Inflammatory macrophage treated with lipopolysaccharide for 4 hours (primary cell): Measurements from ENCODE around the gene UBL7.

Experiments used
- DNase-seq: peaks from one replicate; pipeline ENCODE4 v3.0.0-alpha.2; 2020

Gene UBL7

DNA sequence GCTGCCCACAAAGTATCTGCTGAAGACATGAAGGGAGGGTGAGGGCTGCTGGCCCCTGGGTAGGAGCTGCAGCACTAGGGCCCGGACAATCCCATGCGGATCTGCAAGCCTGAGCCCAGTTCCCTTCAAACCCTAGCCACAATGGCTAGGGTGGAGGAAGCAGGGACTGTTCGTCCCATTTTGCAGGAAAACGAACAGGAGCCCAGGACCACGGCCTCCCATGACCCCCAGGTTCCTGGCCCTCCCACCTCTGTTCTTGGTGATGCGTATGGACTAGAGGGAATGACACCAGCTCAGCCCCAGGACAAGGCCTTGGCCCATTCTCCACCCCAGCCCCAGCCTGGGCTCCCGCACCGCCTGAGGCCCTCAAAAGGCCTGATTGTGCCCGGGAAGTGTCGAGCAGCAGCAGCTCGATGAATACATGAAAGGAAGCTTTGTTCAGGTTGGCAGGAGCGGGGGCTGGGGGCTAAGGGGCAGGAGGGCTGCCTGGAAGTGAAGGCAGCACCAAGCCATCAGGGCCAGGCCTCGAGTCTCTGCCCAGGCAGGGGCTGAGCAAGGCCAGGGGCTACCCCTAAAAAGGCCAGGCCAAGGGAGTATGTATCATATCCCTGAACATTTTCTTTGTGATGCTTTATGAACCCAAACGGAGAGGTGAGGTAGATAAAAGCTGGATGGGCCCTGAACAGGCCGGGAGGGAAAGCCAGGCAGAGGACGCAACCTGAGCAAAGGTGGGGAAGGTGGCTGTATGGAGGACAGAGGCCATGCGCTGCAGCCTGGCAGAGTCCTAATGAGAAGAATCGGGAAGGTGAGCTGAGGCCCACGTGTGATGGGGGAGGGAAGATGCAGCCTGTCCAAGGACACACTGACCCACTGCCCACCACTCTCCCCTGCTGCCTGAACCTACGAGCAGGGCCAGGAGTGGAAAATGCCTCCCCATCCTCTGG is 39.4 kb downstream of the UBL7 start:
- no peak for DNase-seq

DNA sequence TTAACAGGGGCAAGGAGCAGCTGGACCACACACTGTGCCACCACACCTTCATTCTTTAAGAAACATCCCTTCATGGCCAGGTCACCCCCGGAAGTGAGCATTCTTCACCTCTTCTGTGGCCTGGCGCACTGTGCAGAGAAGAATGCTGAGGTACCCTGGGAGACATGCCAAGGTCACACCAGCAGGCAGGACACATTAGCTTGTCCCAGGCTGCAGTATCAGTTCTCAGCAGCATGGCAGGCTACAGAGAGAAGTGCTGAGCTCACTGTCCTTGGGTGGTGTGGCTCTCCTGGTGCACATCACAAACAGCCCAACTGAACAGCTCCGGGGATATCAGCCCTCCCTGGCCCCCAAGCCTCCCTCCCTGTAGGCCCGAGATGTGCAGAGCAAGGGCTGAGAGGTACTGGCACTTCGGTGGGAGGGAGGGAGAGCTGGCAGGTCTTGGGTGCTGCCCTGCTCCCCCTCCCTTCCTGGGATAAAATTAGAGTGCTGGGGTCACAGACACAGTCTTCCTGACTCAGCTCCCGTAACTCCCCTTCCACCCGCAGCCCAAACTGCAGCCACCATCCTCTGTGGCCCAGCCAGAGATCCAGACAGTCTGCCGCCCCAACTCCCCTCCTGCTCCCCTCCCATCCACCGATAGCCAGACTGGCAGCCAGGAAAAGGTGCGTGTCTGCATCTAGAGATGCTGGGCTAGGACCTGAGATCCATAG is 40.6 kb downstream of the UBL7 start:
- DNase-seq: no peak

DNA sequence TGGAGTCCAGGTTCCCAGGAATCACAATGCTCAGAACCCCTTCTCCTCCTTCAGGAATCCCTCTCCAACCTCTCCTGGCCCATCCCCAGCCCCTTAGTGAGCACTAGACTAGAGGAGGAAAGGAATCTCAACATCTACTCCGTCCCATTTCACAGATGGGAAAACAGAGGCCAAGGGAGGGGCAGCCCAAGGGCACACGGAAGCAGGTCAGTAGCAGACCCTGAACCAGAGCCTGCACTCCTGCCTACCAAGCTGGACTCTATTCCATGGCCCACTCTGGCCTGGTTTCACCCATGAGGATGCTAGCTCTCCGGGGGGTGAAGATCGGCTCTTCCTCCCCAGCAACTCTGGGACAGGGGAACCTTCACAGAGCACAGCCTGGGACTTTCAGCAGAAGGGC is 41.5 kb downstream of the UBL7 start:
- DNase-seq: no peak

DNA sequence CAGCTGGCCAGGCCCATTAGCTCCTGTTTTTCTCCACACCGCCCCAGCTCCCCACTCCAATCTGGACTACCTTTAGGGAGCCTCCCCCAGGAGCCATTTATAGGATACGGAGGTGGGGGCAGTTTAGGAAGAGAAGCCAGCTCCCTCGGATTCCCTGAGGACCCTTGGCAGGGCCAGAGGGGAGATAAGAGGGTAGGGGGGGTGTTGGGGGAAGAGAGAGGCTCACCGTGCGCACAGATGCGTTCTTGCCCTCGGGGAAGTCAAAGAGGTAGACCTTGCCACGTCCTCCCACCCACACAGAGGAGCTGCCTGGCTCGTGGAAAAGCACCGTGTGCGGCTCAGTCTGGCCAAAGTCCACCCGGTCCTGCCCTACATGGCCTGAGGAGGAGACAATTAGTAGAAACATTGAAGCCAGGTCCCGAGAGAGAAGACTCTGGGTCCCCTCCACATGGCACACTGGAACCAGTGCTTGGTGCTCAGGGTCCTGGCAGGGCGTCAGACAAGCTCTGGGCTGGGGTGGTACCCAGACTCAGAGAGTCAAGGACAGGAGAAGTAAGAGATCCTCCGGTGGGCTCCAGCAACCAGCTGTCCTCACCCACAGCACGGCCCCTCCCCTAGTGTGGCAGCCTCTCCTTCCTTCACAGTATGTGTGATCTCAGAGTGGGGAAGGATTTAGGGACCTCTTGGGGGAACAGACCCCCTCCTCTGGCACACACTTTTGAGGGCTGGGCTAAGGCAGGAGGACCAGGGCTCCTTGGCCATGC is 42.2 kb downstream of the UBL7 start:
- DNase-seq: no peak

DNA sequence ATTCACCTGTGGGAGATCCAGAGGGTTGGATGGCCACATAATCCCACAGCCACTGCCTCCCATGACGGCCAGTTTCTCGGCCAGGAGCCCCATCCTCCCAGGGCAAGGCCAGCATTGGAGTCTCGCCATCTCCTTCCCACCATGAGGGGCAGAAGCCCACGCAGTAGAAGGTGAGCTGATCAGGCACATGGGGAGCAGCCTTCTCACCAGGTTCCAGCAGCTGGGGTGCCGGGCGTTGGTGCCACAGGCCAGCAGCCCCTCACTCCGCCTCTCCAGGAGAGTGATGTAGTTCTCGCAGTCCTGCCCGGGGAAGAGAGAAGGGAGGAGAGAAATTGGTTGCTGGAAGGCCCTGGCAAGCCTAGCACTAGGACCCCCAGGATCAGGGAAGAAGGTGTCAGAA is 43.3 kb downstream of the UBL7 start:
- no peak for DNase-seq

DNA sequence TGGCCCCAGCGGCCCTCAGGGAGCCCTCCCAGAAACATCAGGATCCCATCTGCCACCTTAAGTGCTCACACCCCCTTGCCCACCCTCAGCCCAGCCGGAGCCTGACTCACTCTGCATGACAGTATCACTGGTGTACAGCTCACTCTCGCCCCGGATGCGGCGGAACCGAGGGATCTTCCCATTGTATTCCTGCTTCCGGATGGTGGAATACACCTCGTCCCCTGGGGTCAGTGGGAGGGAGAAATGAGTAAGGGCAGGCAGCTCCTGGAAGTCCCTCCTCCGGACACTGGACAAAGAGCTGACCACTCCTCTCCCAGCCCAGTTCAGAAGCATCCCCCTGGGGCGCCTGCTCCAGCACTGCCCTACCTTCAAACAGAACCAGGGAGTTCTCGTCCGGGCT is 43.7 kb downstream of the UBL7 start:
- no peak for DNase-seq

DNA sequence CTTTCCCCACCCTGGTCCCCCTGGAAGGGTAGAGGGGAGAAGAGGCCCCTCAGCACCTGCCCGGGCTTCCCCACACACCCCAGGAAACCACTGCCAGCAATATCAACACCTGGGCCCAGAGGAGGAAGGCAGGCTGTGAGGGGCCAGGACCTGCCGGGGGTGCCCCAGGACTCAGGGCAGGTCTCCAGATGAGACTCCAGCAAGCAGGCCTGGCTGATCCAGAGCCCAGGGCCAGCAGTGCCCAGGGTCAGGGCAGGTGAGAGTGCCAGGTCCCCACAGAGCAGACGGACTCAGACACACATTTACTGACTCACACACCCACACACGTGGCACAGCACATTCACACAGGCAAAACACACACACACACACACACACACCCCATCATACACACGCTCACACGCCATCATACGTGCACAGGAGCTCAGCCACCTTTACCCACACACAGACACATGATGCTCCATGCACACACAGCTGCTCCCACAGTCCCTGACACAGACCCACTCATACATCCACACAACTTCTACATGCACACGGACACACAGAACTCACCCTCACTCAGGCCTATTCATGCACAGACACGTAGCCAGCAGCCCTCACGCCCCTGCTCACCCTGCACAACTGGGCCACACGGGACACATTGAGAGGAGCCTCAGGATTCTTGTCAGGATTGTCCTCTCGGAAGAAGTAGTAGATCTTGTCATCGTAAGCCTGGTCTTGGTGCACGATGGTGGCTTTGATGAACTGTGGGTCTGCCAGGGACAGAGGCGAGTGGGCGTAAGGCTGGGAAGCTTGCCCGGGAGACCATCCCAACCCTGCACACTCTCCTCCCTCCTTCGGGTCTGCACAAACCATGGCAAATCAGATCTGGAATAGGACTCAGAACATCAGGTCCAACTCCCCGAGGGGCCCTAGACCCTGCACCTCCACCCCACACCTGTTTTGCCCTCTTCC is 44.7 kb downstream of the UBL7 start:
- no peak for DNase-seq

DNA sequence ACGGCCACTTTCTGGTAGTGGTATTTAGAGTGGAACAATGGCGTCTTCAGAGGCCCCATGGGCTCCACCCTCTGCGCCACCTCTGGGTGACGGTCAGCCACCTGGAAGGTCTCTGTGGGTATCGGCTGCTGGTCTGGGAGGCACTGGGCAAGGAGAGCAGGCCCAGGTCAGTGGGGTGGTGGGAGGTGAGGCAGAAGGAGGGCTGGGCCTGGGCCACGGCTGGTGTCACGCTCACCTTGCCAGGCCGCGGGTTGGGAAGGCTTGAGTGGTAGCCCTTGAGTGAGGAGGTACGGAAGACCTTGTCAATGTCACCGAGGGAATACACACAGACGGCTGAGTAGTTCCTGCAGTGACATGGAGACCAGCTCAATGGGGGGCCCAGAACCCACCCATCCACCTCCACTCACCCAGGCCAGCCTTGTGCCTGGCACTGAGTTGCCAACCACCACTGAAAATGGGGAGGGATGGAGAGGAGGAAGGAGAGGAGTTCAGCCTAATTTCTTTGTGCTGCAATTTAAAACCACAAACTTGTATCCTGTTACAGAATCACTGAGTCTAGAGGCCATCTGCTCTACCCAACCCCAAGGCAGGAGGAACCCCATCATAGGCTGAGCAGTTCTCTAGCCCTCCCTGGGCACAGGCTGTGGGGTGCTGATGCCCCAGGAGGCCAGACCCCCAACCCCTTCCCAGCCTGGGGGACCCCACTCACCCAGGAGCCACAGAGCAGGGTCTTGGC is 46.2 kb downstream of the UBL7 start:
- no peak for DNase-seq

DNA sequence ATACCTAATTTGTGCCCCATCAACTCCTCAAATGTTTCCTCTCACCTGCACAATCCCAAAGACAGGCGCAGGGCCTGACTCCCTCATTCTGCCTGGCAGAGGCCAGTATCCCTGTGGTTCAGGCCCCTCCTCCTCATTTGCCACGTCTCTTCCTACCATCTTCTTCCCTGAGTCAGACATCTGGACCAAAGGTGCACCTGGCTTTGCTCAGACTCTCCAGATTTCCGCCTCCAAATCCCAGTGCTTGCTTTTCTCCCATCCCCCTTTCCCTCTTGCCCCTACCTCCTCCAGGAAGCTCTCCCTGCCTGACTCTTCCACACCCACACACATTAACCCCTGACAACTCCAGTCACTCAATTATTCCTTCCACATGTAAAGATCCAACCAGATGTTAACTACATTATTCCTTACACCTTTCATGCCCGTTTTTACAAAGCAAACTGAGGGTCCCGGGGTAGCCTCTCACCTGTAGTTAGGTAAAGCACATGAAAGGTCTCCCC is 46.8 kb downstream of the UBL7 start:
- DNase-seq: no peak

DNA sequence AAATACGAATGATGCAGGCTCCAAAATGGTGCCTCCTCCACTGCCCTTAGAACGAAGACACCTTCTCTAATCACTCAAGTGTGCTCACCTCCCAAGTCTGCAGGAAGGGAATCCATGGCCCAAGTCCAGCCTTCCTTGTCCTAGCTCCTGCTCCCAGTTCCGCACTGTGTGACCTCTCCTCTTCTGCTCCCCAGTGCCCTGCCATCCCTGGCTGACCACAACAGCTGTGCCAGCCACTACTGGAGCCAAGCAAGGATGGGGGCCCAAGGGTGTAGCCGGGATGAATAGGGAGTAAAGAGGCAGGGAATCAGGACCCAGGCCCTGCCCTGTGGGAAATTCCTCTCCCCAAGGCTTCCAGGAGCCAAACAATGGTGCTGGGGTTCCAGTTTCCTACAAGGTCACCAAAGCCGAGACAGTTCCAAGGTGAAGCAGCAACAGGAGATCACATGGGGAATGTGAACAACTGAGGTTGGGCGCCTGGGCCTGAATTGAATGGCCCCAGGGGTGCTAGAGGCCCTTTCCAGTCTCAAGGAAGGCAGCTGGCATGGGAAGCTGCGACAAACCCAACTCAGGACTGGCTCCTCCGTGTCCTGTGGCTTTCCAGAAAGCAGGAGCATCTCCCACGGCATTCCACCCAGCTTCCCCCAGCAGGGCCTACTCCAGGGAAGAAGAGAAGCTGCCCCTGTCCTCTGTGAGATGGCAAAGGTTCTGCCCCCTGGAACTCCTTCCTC is 47.4 kb downstream of the UBL7 start:
- DNase-seq: no peak

DNA sequence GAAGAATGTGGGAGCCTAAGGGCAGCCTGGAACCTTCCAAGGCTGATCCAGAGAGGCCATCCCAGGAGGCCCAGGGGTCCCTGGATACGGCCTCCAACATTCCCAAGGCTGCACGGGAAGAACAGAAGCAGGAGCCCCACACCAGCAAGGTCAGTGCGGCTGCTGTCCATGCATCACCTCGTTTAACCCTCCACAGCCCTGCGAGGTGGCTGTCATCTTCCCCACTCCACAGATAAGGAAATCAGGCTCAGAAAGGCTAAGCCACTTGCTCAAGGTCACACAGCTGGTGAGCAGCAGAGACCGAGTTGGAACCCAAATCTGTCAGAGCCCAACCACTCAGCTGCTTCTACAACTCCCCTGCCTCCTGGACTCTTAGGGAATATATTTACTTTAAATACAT is 48.8 kb downstream of the UBL7 start:
- no peak for DNase-seq

DNA sequence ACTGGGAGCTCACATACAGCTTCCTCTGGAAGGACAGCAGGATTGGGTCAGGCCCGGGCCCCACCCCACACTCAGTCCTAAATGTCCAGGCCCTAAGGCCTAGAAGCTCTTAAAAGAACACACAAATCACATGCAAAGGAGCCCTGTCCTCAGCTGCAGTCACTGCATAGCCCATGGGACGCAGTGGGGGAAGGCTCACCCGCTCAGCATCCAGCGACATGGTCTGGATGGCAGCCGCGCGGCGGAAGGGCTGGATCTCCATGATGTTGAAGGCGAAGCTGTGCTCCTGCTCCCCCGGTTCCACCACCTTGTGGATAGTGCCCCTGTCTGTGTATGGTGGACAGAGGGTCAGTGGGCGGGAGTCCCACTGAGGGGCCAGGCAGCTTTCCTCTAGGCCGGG is 49.3 kb downstream of the UBL7 start:
- DNase-seq: no peak

DNA sequence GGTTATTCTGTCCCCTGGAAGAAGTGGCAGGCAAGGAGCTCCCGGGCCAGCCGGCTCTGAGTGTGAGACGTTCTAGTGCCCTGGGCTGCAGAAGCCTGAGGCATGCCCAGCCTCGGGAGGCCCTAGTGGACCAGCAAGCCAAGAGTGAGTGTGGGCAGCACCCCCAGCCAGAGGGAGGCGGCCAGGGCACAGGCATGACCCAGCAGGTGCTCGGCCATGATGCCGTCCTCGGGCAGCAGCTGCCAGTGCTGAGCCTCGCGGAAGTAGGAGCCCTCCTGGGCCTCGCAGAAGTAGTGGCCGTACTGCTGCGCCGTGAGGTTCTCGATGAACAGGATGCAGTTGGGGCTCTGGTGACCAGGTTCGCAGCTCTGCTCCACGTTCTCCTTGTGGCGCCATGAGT is 50.5 kb downstream of the UBL7 start:
- no peak for DNase-seq

DNA sequence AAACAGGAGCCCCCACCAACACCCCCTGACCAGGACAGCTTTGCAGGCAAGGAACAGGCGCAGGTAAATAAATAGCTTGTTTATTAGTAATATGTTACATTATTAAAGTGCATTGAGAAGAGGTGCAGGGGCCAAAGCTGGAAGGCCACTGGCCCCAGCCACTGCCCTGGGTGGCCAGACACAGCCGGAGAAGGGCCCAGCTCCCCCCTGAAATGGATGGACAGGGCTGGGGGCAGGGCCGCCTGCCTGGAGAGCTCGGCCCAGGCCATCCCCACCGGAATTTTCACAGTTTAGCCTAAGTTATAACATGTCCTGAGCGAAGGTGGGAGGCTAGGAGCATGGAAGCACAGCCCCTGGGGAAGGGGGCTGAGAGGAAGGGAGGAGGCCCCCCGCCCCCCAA is 51.7 kb downstream of the UBL7 start:
- DNase-seq: no peak

DNA sequence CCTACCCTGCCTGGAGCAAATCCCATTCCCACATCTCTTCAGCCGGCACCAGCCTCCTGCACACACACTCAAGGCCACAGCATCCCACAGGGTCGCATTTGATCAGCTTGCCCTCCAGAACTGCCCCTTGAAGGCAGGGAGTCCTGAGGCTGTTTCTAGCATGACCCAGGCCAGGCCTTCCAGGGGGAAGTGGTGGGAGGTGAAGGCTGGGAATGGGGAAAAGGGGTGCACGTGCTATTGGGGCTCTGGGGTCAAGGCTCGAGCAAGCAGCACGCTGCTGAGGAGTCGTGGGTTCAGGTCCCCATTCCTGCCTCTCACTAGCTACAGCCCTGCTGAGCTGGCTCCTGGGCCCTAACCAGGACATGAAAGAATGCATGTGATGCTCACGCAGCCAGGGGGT is 52.1 kb downstream of the UBL7 start:
- DNase-seq: no peak

DNA sequence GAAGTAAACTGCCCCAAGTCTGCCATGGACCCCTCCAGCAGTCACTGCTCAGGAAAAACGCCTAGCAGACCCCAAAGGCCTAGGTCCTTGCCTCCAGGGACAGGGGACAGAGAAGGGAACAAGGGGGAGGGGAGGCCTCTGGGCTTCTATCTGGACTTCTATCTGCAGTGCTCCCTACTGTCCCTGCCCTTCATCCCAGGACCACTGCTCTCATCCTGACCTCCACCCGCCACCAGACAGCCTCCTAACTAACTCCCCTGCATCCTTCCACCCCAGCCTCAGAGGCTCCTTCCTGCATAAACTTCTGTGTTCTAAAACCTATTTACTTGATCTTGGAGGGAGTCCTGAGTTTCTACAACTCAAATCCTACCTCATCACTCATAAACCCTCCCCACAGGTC is 52.6 kb downstream of the UBL7 start:
- no peak for DNase-seq

DNA sequence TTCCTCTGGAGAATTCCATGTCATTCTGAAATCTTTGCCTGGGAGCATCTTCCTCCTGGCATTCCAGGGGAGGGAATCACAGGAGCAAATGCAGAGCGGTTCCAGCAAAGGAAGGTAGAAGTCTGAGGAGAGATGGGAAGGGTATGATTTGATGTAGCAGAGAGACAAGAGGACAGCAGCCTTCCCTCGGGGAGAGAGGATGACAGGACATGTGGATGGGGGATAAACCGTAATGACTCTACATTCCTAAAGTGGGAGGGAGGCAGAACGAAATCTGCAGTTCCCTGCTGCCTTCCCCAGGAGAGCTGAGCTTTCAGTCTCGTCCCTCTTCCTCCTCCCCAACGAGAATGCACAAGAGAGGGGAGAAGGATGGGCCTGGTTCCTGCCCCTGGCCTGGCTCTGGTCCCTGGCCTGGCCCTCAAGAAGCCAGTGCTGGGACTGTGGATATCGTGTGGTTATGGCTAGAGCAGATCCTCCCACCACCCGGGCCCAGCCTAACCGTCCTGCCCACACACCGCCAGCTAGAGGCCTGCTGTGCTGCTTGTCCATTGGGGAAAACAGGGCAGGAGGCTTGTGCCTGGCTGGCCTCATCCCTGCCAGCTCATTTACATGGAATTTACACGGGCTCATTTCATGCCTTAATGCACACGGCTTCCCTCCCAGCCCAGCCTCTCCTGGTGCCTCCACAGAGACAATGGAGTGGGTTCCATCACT is 53.8 kb downstream of the UBL7 start:
- DNase-seq: no peak

DNA sequence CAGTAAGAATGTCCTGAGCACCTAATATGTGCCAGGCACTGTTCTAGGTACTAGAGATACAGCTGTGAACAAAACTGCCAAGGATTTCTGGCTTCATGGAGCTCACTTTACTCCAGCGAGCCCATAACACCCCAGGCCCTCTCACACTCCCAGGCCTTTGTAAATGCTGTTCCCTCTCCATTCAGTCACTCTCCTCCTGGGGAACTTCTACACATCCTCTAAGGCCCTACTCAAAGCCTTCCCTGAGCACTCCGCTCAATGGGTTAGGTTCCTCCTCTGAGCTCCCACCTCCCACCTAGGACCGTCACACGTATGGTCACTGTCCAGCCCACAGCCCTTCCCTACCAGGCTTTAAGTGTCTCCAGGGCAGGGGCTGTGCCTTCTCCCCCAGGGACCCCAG is 54.4 kb downstream of the UBL7 start:
- DNase-seq: no peak

DNA sequence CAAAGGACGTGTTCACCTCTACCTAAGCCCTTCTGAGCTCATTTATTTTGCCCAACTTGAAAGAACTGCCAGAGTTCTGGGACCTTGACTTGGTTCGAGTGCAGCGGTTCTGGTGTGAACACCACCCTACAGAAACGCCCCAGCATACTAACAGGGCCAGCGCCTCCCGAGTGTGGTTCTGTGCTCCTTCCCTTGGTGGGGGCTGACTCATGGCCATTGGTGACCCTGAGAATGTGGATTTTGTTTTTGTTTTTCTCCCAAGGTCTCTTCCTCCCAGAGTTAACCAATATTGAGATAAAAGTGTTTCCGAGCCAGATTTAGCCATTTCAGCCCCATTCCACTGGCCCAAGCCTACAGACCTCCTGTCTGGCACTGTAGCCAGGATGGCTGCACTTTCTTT is 55.1 kb downstream of the UBL7 start:
- DNase-seq: no peak

DNA sequence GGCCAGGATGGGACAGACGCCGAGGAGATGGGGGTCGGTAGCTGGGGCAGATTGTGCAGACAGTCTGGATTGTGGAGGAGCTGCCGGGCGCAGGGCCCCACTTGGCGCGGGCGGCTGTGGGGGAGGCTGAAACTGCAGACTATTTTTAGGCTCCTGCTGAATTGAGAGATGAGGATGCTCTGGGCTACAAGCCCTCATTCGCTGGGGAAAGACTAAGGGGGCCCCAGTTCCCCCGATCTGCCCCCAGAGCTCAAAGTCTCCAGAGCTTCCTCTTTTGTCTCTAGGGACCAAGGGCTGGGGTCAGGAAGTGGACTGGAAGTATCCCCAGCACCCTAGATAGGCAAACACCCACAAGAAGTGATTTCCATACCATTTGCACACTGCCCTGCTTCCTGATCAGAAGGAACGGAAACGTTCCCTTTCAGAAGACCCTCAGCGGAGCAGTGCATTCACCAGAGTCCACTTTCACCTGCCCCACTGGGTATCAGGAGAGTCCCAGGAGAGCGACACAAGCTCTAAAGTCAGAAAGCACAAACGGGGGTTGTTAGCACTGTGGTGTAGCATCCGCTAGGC is 56.9 kb downstream of the UBL7 start:
- DNase-seq: no peak
